IPS-15b (cell line): Measurements from ENCODE around the gene PRKAR1B.

ENCODE experiments used
- H3K27me3 ChIP-seq: one replicate; pipeline ENCODE4 v1.6.1; 2013; ENCODE audit warnings: low read length; ENCODE audit not compliant: control insufficient read depth, insufficient read depth
- H3K36me3 ChIP-seq: one replicate; pipeline ENCODE4 v1.6.1; 2013; ENCODE audit warnings: low read length; ENCODE audit not compliant: control insufficient read depth, insufficient read depth
- H3K4me1 ChIP-seq: one replicate; pipeline ENCODE4 v1.6.1; 2013; ENCODE audit warnings: mild to moderate bottlenecking, low read length; ENCODE audit not compliant: control insufficient read depth, insufficient read depth
- H3K4me3 ChIP-seq: one replicate; pipeline ENCODE4 v1.5.1; 2013; ENCODE audit warnings: low read depth, low read length
- H3K9ac ChIP-seq: one replicate; pipeline ENCODE4 v1.6.1; 2013; ENCODE audit warnings: low read depth, mild to moderate bottlenecking, low read length
- H3K9me3 ChIP-seq: one replicate; pipeline ENCODE4 v1.6.1; 2013; ENCODE audit warnings: mild to moderate bottlenecking, low read length; ENCODE audit not compliant: control insufficient read depth, insufficient read depth

PRKAR1B gene

GRCh38 chr7:693280-693679 is 33.8 kb downstream of the PRKAR1B start:
- no peaks in the 10 kb centered on the region for H3K9me3 ChIP-seq

GRCh38 chr7:691361-692045 is 35.6 kb downstream of the PRKAR1B start:
- H3K27me3 ChIP-seq = no peaks in the 10 kb centered on the region
- peaks cover 11% of the 10 kb centered on the region for H3K36me3 ChIP-seq
- no peak overlapping the region for H3K4me3 ChIP-seq
- H3K9me3 ChIP-seq = no peaks in the 10 kb centered on the region
- no peak overlapping the region for H3K9ac ChIP-seq
- H3K4me1 ChIP-seq = no peaks in the 10 kb centered on the region

More at GRCh38 chr7:693280-693679, 33.8 kb downstream of the PRKAR1B start:
- H3K36me3 ChIP-seq = peaks cover 11% of the 10 kb centered on the region
- no peak overlapping the region for H3K9ac ChIP-seq
- no peaks in the 10 kb centered on the region for H3K4me1 ChIP-seq
- H3K4me3 ChIP-seq = no peak overlapping the region
- H3K27me3 ChIP-seq = no peaks in the 10 kb centered on the region

GRCh38 chr7:690478-691360 is 36.4 kb downstream of the PRKAR1B start:
- Histone ChIP-seq H3K27me3 (no peaks in the 10 kb centered on the region), H3K4me1 (no peaks in the 10 kb centered on the region), H3K9ac (no peak overlapping the region), H3K4me3 (no peak overlapping the region), H3K9me3 (no peaks in the 10 kb centered on the region), H3K36me3 (peaks cover 11% of the 10 kb centered on the region)

GRCh38 chr7:685540-685939 is 41.5 kb downstream of the PRKAR1B start:
- no peaks in the 10 kb centered on the region for H3K9me3 ChIP-seq

GRCh38 chr7:684416-684815 is 42.7 kb downstream of the PRKAR1B start:
- Histone ChIP-seq H3K9me3 (no peaks in the 10 kb centered on the region), H3K27me3 (no peaks in the 10 kb centered on the region), H3K4me1 (no peaks in the 10 kb centered on the region), H3K9ac (no peak overlapping the region), H3K36me3 (peaks cover 13% of the 10 kb centered on the region), H3K4me3 (no peak overlapping the region)

More at GRCh38 chr7:685540-685939, 41.5 kb downstream of the PRKAR1B start:
- H3K4me3 ChIP-seq = no peak overlapping the region
- no peaks in the 10 kb centered on the region for H3K4me1 ChIP-seq
- H3K9ac ChIP-seq = no peak overlapping the region
- H3K36me3 ChIP-seq = peaks cover 4% of the 10 kb centered on the region
- no peaks in the 10 kb centered on the region for H3K27me3 ChIP-seq

GRCh38 chr7:683526-684205 is 43.4 kb downstream of the PRKAR1B start:
- Histone ChIP-seq H3K4me3 (no peak overlapping the region), H3K9ac (no peak overlapping the region), H3K36me3 (peaks cover 16% of the 10 kb centered on the region), H3K4me1 (no peaks in the 10 kb centered on the region), H3K27me3 (no peaks in the 10 kb centered on the region), H3K9me3 (no peaks in the 10 kb centered on the region)

- Histone ChIP-seq H3K9me3 (no peaks in the 10 kb centered on the region), H3K36me3 (peaks cover 22% of the 10 kb centered on the region), H3K4me1 (no peaks in the 10 kb centered on the region), H3K9ac (no peak overlapping the region), H3K27me3 (no peaks in the 10 kb centered on the region), H3K4me3 (no peak overlapping the region)
Measured at GRCh38 chr7:682810-683209, 44.3 kb downstream of the PRKAR1B start.

- Histone ChIP-seq H3K4me3 (no peak overlapping the region), H3K27me3 (no peaks in the 10 kb centered on the region), H3K9ac (no peak overlapping the region), H3K36me3 (peaks cover 20% of the 10 kb centered on the region), H3K9me3 (no peaks in the 10 kb centered on the region), H3K4me1 (no peaks in the 10 kb centered on the region)
Measured at GRCh38 chr7:681551-682307, 45.4 kb downstream of the PRKAR1B start.

- H3K9me3 ChIP-seq = no peaks in the 10 kb centered on the region
- H3K36me3 ChIP-seq = peaks cover 22% of the 10 kb centered on the region
Measured at GRCh38 chr7:680411-681127, 46.5 kb downstream of the PRKAR1B start.

GRCh38 chr7:676972-677385 is 50.1 kb downstream of the PRKAR1B start:
- Histone ChIP-seq H3K36me3 (peaks cover 25% of the 10 kb centered on the region), H3K4me1 (no peaks in the 10 kb centered on the region), H3K9ac (no peak overlapping the region)

More at GRCh38 chr7:680411-681127, 46.5 kb downstream of the PRKAR1B start:
- no peak overlapping the region for H3K4me3 ChIP-seq
- H3K4me1 ChIP-seq = no peaks in the 10 kb centered on the region
- H3K27me3 ChIP-seq = no peaks in the 10 kb centered on the region
- H3K9ac ChIP-seq = no peak overlapping the region

More at GRCh38 chr7:676972-677385, 50.1 kb downstream of the PRKAR1B start:
- H3K27me3 ChIP-seq = no peaks in the 10 kb centered on the region
- no peak overlapping the region for H3K4me3 ChIP-seq
- no peaks in the 10 kb centered on the region for H3K9me3 ChIP-seq
